ENCODE data around the gene PHACTR1. TPM values are rescaled to one million over a fixed set of nuclear protein-coding genes. Genes with fewer than 3 reads are reported as not detected.

PHACTR1 gene
- total RNA-seq, 1 experiment from 2014 or later = 0.21 TPM

DNA sequence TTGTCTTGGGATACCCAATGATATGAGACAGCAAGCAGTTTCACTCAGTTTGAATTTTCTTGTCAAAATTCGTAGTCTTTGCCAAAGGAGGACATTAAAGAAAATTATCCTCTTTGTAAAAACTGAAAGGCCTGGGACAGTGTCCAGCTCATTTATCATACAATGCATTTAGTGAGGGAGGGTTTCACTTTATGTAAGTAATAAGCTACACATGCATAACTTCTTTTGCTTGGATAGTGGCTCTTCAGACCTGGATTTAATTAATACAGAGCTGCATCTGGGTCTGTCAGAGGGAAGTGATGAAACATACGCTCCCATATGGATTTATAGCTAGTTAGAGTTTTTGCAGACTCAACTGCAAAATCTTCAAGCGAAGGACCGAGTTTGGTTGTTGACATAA is 175.6 kb downstream of the PHACTR1 start:
- H3K9me3 Mint-ChIP-seq (ENCODE audit: low read depth, unreplicated experiment) = no peaks in the 10 kb centered on the region
- TF ChIP-seq, protein P1, sequence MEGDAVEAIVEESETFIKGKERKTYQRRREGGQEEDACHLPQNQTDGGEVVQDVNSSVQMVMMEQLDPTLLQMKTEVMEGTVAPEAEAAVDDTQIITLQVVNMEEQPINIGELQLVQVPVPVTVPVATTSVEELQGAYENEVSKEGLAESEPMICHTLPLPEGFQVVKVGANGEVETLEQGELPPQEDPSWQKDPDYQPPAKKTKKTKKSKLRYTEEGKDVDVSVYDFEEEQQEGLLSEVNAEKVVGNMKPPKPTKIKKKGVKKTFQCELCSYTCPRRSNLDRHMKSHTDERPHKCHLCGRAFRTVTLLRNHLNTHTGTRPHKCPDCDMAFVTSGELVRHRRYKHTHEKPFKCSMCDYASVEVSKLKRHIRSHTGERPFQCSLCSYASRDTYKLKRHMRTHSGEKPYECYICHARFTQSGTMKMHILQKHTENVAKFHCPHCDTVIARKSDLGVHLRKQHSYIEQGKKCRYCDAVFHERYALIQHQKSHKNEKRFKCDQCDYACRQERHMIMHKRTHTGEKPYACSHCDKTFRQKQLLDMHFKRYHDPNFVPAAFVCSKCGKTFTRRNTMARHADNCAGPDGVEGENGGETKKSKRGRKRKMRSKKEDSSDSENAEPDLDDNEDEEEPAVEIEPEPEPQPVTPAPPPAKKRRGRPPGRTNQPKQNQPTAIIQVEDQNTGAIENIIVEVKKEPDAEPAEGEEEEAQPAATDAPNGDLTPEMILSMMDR (IDR thresholded peaks at IDR 0.05; ENCODE audit: unreplicated experiment) = no peak
- no peak overlapping the region for H3K27ac Mint-ChIP-seq (ENCODE audit: unreplicated experiment)
- no peaks in the 10 kb centered on the region for H3K4me1 Mint-ChIP-seq (ENCODE audit: low read depth, unreplicated experiment)
- DNase-seq = no peak
- H3K4me3 Mint-ChIP-seq (ENCODE audit: low read depth, unreplicated experiment) = no peak overlapping the region
- H3K27me3 Mint-ChIP-seq (ENCODE audit: unreplicated experiment) = peaks cover 75% of the 10 kb centered on the region
- intact Hi-C loops (cut with micrococcal nuclease; ENCODE audit: unreplicated experiment) = no loop called here
- CTCF ChIA-PET = no interaction called here
- no TSS peak for BruUV-seq (replicated peaks)
- H3K36me3 Mint-ChIP-seq (ENCODE audit: insufficient read depth, unreplicated experiment) = no peaks in the 10 kb centered on the region

DNA sequence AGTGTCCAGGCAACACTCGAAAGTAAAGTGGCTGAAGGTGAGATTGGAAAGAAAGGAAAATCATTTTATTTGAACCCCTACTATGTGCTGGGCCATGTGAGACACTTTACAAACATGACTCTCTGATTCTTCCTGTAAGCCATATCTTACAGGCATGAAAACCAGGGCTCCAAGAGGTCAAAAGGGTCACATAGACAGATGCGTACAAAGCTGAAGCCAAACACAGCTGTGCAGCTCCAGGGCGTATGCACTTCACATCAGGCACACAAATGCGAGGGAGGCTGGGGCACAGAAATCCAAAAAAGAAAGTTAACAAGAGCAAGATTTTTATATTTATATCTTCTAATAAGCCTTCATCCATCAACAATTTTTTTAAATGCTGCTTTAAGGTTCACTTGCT is 176.5 kb downstream of the PHACTR1 start:
- intact Hi-C loops (cut with micrococcal nuclease; ENCODE audit: unreplicated experiment) = no loop called here
- Mint-ChIP-seq H3K4me3 (ENCODE audit: low read depth, unreplicated experiment) (no peak overlapping the region), H3K4me1 (ENCODE audit: low read depth, unreplicated experiment) (no peaks in the 10 kb centered on the region), H3K27ac (ENCODE audit: unreplicated experiment) (no peak overlapping the region), H3K36me3 (ENCODE audit: insufficient read depth, unreplicated experiment) (no peaks in the 10 kb centered on the region), H3K9me3 (ENCODE audit: low read depth, unreplicated experiment) (no peaks in the 10 kb centered on the region), H3K27me3 (ENCODE audit: unreplicated experiment) (peaks cover 75% of the 10 kb centered on the region)
- no TSS peak for BruUV-seq (replicated peaks)
- CTCF ChIA-PET = no interaction called here
- TF ChIP-seq, protein P1 (IDR thresholded peaks at IDR 0.05; ENCODE audit: unreplicated experiment) = no peak
- DNase-seq = no peak

DNA sequence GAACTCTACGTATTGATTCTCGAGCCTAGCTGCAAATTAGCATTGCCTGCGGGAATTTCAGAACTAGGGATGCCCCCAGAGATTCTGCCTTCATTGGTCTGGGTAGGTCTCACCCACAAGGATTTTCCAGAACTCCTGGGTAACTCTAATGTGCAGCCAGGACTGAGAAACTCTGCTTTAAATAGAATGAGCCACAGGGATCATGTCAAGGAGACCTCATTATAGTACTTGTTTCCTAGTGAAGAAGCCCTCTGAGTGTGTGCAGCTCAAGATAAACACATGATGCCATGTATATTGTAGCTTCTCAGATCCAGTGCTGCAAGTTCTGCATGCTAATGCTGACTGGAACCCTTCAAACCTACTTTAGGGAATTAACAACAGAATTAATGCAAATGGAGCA is 179.2 kb downstream of the PHACTR1 start:
- Mint-ChIP-seq H3K4me1 (ENCODE audit: low read depth, unreplicated experiment) (no peaks in the 10 kb centered on the region), H3K4me3 (ENCODE audit: low read depth, unreplicated experiment) (no peak overlapping the region), H3K36me3 (ENCODE audit: insufficient read depth, unreplicated experiment) (no peaks in the 10 kb centered on the region), H3K9me3 (ENCODE audit: low read depth, unreplicated experiment) (no peaks in the 10 kb centered on the region), H3K27me3 (ENCODE audit: unreplicated experiment) (peaks cover 80% of the 10 kb centered on the region), H3K27ac (ENCODE audit: unreplicated experiment) (no peak overlapping the region)
- TF ChIP-seq, protein P1 (IDR thresholded peaks at IDR 0.05; ENCODE audit: unreplicated experiment) = no peak
- no peak for DNase-seq
- CTCF ChIA-PET = interaction anchor here (0.5 kb wide), 1 partner anchor 265 kb away, joined by 4 read pairs; no protein-coding TSS in a partner anchor
- intact Hi-C loops (cut with micrococcal nuclease; ENCODE audit: unreplicated experiment) = loop anchor here (2.0 kb wide), 1 partner anchor 257 kb away; no protein-coding TSS in a partner anchor
- no TSS peak for BruUV-seq (replicated peaks)

DNA sequence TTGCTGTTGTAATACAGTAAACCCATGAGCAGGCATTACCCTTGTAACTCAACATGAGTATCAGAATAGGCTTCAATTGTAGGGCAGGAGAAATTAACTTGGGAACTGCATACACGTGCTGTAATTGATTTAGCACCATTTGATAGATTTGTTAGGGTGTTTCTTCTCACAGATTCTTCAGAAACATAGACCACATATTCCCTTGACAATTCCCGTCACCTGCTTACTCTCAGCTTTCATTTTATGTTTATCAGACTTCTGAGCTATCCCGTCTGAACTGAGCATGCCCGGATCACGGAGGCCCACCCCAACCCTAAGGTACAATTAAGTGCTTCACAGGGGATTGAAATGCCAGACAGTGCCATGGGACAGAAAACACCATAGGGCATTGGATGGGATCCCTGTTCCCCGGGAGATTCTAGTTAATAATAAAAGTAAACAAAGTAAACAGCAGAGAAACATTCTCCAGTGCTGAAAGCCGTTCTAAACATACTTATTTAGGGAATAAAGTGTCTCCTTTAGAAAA is 179.7 kb downstream of the PHACTR1 start:
- H3K36me3 Mint-ChIP-seq (ENCODE audit: insufficient read depth, unreplicated experiment) = no peaks in the 10 kb centered on the region
- TF ChIP-seq, protein P1 (IDR thresholded peaks at IDR 0.05; ENCODE audit: unreplicated experiment) = no peak
- peaks cover 80% of the 10 kb centered on the region for H3K27me3 Mint-ChIP-seq (ENCODE audit: unreplicated experiment)
- H3K27ac Mint-ChIP-seq (ENCODE audit: unreplicated experiment) = no peak overlapping the region
- BruUV-seq (replicated peaks) = no TSS peak
- H3K9me3 Mint-ChIP-seq (ENCODE audit: low read depth, unreplicated experiment) = no peaks in the 10 kb centered on the region
- intact Hi-C loops (cut with micrococcal nuclease; ENCODE audit: unreplicated experiment) = no loop called here
- no peaks in the 10 kb centered on the region for H3K4me1 Mint-ChIP-seq (ENCODE audit: low read depth, unreplicated experiment)
- DNase-seq = no peak
- H3K4me3 Mint-ChIP-seq (ENCODE audit: low read depth, unreplicated experiment) = no peak overlapping the region
- CTCF ChIA-PET = interaction anchor here (0.5 kb wide), 1 partner anchor 265 kb away, joined by 4 read pairs; no protein-coding TSS in a partner anchor

Measured in Calu3 (cell line).